Measurements from ENCODE around the gene FBXL17.

DNA sequence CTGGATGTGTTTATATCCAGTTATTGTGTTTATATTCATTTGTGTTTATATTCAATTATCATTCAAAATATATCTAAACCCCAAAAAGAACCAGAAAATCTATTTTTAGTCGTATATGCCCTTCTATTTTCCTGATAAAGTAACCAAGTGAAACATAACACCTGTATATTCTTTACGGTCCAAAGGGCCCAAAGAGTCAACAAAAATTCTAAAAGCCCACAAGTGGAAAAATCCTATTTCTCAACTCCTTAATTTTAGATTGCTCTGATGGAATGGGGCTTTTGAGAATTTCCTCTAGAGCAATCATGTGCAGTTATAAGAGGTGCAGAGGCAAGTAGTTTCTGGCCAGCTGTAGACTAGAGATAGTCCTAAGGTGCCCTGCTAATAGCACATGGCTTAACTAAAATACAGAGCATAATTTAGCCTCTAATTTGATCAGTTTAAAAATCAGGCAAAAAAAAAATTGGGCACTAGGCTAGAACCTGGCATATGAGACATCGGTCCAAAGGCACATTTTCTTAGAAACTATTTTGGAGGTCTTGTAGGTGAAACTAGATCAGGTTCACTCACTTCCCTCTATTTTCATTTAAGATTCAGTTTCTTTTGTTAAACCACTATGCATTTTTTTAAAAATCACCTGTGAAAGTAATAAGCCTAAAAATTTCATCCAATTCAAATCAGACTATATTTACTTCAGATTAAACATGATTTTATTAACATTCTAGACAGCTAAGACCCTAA, 256.0 kb downstream of the FBXL17 start:
- TF ChIP-seq CTCF (CRISPR knock-in tag; IDR thresholded peaks at IDR 0.05) (no peak), SUZ12 (IDR thresholded peaks at IDR 0.05; ENCODE audit: low read depth, low read length) (no peak), ZBTB10 (CRISPR knock-in tag; IDR thresholded peaks at IDR 0.05; ENCODE audit: borderline replicate concordance) (no peak), SAFB2 (CRISPR knock-in tag; IDR thresholded peaks at IDR 0.05; ENCODE audit: borderline replicate concordance, low read depth) (no peak), JUN (CRISPR knock-in tag; IDR thresholded peaks at IDR 0.05) (no peak), SIN3B (IDR thresholded peaks at IDR 0.05; ENCODE audit: low read length) (no peak)
- TF ChIP-seq, protein P1, sequence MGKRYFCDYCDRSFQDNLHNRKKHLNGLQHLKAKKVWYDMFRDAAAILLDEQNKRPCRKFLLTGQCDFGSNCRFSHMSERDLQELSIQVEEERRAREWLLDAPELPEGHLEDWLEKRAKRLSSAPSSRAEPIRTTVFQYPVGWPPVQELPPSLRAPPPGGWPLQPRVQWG (CRISPR knock-in tag; IDR thresholded peaks at IDR 0.05; ENCODE audit: borderline replicate concordance, low read depth) = no peak
- TF ChIP-seq, protein P2, sequence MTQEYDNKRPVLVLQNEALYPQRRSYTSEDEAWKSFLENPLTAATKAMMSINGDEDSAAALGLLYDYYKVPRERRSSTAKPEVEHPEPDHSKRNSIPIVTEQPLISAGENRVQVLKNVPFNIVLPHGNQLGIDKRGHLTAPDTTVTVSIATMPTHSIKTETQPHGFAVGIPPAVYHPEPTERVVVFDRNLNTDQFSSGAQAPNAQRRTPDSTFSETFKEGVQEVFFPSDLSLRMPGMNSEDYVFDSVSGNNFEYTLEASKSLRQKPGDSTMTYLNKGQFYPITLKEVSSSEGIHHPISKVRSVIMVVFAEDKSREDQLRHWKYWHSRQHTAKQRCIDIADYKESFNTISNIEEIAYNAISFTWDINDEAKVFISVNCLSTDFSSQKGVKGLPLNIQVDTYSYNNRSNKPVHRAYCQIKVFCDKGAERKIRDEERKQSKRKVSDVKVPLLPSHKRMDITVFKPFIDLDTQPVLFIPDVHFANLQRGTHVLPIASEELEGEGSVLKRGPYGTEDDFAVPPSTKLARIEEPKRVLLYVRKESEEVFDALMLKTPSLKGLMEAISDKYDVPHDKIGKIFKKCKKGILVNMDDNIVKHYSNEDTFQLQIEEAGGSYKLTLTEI (CRISPR knock-in tag; conservative IDR thresholded peaks at IDR 0.05) = no peak
